HUES48 (cell line): ENCODE measurements around the gene TMEM271.

Experiments used
- H3K27ac ChIP-seq: one replicate; pipeline ENCODE4 v1.7.0; 2013; ENCODE audit warnings: low read depth, low read length, inconsistent platforms
- H3K27me3 ChIP-seq: 2 replicates; pipeline ENCODE4 v1.6.1; 2013; ENCODE audit warnings: mild to moderate bottlenecking, low read length; ENCODE audit not compliant: control insufficient read depth, insufficient read depth
- H3K36me3 ChIP-seq: 2 replicates; pipeline ENCODE4 v1.6.1; 2013; ENCODE audit warnings: low read length; ENCODE audit not compliant: control insufficient read depth, insufficient read depth
- H3K4me1 ChIP-seq: 2 replicates; pipeline ENCODE4 v1.6.1; 2013; ENCODE audit warnings: mild to moderate bottlenecking, low read length; ENCODE audit not compliant: control insufficient read depth, insufficient read depth
- H3K4me3 ChIP-seq: 2 replicates; pipeline ENCODE4 v1.5.1; 2013; ENCODE audit warnings: mild to moderate bottlenecking, low read depth, low read length
- H3K9ac ChIP-seq: 2 replicates; pipeline ENCODE4 v1.6.1; 2013; ENCODE audit warnings: mild to moderate bottlenecking, low read depth, low read length, moderate library complexity
- H3K9me3 ChIP-seq: 2 replicates; pipeline ENCODE4 v1.6.1; 2013; ENCODE audit warnings: low read length; ENCODE audit not compliant: control insufficient read depth, insufficient read depth

The TMEM271 gene

DNA sequence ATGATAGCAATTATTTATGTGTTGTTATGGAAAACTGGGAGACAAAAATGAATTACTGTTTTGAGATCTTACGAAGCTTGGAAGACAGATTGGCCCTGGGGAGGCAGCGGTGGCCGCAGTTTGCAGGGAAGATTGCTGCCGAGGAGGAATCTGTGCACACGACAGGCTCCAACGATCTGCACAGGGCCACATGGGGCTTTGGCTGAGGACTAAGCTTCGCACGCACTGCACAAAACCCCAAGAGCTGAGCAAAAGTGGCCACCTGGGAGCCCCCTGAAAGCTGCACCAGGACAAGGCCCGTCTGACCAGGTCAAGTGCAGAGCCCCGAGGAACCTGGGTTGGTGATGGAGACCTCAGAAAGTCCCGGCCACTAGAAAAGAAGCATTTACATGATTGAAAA, 44.1 kb upstream of the TMEM271 start:
- Histone ChIP-seq H3K9ac (no peak overlapping the region), H3K4me1 (peaks cover 3% of the 10 kb centered on the region; the same call in 1 of the 2 replicates), H3K36me3 (no peaks in the 10 kb centered on the region), H3K27ac (no peak overlapping the region), H3K9me3 (no peaks in the 10 kb centered on the region), H3K4me3 (no peak overlapping the region), H3K27me3 (no peaks in the 10 kb centered on the region)

DNA sequence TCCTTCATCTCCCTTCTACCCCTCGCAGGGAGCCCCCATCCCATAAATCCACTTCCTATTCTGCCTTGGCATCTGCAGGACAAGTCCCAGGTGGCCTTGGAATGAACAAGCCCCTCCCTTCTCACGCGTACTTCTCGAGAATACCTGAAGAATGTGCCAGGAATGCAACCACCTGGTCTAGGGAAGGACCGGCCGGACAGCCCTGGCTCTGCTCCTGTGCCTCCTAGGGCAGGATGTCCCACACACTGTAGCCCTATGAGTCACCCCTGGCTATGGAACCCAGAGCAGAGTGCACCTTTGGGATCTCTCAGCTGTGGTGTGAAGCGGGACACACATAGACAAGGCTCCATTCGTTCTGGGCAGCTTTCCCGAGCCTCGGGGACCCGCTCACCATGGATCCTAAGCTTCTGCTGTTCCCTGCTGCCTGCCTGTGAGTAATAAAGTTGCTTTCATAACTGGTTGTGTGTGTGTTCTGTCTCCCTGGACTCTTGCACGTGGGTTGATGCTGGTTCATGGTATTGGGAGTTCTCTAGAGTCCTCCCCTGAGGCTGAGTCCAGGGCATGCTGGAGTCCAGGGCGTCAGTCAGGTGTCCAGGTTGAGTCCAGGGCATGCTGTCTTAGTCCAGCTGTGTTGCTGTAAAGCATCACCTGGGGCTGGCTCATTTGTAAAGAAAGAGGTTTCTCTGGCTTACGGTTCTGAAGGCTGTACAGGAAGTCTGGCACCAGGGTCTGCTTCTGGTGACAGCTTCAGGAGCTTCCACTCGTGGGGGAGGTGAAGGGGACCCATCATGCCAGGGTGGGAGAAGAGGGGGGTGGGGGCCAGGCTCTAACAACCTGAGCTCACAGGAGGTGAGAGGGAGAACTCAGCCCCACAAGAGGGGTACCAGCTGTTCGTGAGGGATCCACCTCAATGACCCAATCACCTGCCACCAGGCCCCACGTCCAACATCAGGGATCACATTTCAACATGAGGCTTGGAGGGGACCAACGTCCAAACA, 41.8 kb upstream of the TMEM271 start:
- Histone ChIP-seq H3K27ac (no peak overlapping the region), H3K36me3 (no peaks in the 10 kb centered on the region), H3K9ac (no peak overlapping the region), H3K4me3 (no peak overlapping the region), H3K9me3 (no peaks in the 10 kb centered on the region), H3K27me3 (no peaks in the 10 kb centered on the region), H3K4me1 (no peaks in the 10 kb centered on the region)

DNA sequence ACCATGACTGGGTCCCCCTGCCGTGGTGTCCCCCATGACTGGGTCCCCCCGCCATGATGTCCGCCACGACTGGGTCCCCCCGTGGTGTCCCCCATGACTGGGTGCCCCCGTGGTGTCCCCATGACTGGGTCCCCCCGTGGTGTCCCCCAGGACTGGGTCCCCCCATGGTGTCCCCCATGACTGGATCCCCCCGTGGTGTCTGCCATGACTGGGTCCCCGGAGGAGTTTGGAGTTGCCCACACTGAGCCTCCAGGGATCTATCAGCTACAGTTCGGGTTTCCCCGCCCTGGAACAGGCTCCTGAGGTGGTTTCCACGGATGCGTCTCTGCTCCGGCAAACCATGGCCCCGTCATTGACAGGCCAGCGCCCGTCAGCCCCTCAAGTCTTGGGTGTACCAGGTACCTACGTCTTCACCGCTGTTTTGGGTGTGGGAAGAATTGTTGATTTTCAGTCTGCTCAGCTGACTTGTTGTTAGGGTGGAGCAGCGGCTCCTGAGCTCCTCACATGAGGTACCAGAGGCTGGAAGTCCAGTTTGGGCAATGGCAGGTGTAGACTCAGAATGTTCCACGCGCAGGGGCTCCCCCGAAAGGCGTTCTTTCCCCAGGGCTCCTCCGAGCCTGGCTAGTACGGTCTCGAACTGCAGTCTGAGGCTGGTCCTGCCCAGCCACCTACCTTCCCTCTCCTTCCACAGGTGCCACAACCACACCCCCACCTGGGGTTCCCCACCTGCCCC, 41.0 kb upstream of the TMEM271 start:
- Histone ChIP-seq H3K9me3 (no peaks in the 10 kb centered on the region), H3K9ac (no peak overlapping the region), H3K36me3 (no peaks in the 10 kb centered on the region)

DNA sequence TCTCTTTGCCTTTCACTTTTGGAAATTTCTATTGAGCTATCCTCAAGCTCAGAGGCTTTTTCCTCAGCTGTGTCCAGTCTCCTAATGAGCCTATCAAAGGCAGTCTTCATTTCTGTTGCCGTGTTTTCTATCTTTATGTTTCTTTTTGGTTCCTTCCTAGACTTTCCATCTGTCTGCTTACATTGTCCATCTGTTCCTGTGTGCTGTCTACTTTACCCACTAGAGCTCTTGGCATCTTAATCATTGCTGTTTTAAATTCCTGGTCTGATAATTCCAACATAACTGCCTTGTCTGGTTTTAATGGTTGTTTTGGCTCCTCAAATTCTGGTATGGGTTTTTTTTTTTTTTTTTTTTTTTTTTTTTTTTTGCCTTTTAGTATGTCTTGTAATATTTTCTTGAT, 40.0 kb upstream of the TMEM271 start:
- Histone ChIP-seq H3K9me3 (no peaks in the 10 kb centered on the region), H3K27ac (no peak overlapping the region), H3K27me3 (no peaks in the 10 kb centered on the region), H3K36me3 (no peaks in the 10 kb centered on the region), H3K9ac (no peak overlapping the region), H3K4me1 (no peaks in the 10 kb centered on the region), H3K4me3 (no peak overlapping the region)

More for the DNA sequence above, 41.0 kb upstream of the TMEM271 start:
- H3K27ac ChIP-seq = no peak overlapping the region
- H3K4me3 ChIP-seq = no peak overlapping the region
- H3K4me1 ChIP-seq = no peaks in the 10 kb centered on the region
- no peaks in the 10 kb centered on the region for H3K27me3 ChIP-seq

DNA sequence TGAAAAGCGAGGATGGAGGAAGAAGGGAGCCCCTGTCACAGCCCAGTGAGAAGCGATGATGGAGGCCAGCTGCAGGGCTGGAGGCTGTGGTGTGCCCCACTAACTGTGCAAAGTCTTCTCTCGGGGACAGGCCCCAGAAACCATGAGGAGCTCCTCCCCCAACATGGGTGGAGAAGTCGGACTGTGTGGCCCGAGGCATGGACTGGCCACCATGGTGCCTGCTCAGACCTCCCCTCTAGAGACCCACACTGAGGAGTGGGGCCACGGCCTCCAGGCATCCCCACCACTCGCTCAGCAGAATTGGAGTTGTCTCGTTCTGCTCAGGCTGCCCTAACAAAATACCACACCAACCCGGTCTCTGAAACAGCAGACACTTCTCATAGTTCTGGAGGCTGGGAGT, 37.0 kb upstream of the TMEM271 start:
- Histone ChIP-seq H3K9me3 (no peaks in the 10 kb centered on the region), H3K9ac (no peak overlapping the region), H3K27ac (no peak overlapping the region), H3K4me1 (no peaks in the 10 kb centered on the region), H3K36me3 (no peaks in the 10 kb centered on the region), H3K27me3 (no peaks in the 10 kb centered on the region), H3K4me3 (no peak overlapping the region)

DNA sequence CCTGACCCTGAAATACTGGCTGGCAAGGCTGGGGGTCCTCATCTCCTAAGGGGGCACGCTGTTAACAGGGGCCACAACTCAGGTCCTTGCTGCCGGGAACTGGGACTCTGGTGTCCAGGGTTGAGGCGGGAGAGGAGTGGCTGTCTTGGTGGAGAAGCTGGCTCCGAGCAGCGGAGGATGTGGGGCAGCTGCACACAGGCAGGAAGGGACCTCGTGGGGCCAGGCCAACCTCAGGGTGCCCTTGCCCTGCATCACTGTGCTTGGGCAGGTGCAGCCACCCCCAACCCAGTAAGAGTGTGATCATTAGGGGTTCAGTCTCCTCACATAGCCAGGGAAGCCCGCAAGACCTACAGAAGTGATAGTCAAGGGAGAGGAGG, 36.6 kb upstream of the TMEM271 start:
- no peak overlapping the region for H3K9ac ChIP-seq

DNA sequence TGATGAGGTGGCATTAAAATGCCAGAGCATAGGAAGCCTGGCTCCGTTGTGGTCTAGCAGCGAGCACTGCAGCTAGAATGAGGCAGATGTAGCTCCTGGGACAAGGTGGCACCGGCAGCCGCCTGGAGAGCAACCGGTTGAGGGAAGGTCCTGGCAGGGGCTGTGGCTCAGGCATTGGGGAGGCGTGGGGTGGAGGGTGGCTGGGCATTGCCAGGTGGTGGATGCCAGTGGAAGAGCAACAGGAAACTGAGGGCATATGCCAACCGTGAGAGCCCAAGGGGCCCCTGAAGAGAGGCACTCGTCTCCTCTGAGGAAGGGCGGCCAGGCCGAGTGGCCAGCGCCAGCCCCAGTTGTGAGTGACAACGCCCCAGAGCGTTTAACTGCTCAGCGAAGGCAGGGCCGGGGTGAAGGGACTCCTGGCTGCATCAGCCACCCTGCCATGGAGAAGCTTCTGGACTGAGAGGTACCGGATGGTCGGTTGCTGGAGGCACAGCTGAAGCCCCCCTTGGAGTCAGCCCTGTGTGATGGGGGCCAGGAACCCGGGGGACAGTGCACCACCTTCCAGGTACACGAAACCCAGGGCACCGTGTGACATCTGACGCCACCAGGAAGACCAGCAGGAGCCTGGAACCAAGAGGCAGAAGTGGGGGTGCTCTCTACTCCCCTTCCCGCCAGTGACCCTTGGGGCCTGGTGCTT, 36.1 kb upstream of the TMEM271 start:
- Histone ChIP-seq H3K27me3 (no peaks in the 10 kb centered on the region), H3K9ac (no peak overlapping the region), H3K27ac (no peak overlapping the region), H3K4me1 (no peaks in the 10 kb centered on the region), H3K4me3 (no peak overlapping the region), H3K36me3 (no peaks in the 10 kb centered on the region), H3K9me3 (no peaks in the 10 kb centered on the region)

More for the DNA sequence above, 36.6 kb upstream of the TMEM271 start:
- no peaks in the 10 kb centered on the region for H3K9me3 ChIP-seq
- no peak overlapping the region for H3K4me3 ChIP-seq
- no peak overlapping the region for H3K27ac ChIP-seq
- no peaks in the 10 kb centered on the region for H3K36me3 ChIP-seq
- no peaks in the 10 kb centered on the region for H3K4me1 ChIP-seq
- H3K27me3 ChIP-seq = no peaks in the 10 kb centered on the region

DNA sequence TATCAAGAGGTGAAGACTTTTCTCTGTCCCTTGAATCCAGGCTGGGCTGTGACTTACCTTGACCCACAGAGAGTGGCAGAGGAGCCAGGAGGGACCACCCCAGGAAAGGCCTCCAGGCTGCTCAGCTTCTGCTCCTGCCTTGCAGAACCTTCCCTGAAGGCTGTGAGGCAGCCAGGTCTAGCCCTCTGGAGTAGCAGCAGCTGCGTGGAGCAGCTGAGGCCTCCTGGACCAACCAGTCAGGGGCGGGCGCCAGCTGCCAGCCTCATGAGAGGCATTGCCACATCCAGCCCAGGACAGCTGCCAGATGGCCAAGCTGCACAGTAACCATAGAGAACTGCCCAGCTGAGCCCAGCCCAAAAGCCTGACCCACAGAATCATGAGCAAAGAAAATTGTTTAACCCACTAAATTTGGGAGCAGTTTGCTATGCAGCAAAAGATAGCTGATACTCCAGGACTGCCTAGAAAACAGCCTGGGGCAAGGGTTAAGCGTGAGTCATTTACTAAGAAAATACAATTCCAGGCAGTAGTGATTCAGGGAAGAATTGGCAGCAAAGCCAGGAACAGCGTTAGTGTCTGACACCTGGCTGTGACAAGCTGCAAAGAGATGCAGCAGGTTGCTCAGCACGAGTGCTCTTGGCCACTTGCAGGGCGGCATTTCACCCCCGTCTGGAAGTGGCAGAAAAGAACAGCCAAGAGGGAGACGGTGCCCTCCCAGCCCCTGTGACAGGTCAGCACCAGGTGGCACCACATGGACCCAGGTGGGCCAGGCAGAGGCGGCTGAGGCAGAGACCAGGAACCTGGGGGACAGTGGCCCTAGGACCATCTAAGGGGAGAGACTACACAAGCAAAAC, 34.5 kb upstream of the TMEM271 start:
- Histone ChIP-seq H3K27ac (no peak overlapping the region), H3K27me3 (no peaks in the 10 kb centered on the region), H3K9ac (no peak overlapping the region), H3K9me3 (no peaks in the 10 kb centered on the region), H3K4me3 (no peak overlapping the region), H3K4me1 (no peaks in the 10 kb centered on the region), H3K36me3 (no peaks in the 10 kb centered on the region)

DNA sequence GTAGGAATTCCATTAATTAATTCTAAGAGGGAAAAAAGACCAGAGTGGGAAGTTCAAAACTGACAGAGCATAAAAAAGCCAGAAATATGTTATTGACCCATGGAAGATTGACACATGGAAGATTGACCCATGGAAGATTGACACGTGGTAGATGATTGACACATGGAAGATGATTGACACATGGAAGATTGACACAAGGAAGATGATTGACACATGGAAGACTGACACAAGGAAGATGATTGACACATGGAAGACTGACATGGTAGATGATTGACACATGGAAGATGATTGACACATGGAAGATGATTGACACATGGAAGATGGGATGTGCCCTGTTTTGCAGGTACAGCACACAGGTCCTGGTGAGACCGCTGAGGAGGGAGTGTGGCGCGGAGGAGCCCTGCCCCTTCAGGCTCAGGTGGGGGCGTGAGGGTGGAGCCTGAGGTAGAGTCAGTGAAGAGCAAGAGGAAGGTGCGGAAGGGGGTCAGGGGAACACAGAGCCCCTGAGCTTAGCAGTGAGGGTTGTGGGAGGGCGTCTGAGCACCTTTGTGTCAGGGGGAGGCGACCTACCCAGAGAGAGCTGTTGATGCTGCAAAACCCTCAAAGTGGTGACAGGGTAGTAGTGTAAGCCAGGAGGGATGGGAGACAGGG, 33.4 kb upstream of the TMEM271 start:
- Histone ChIP-seq H3K27me3 (no peaks in the 10 kb centered on the region), H3K9me3 (no peaks in the 10 kb centered on the region), H3K36me3 (no peaks in the 10 kb centered on the region), H3K9ac (no peak overlapping the region), H3K4me1 (no peaks in the 10 kb centered on the region), H3K27ac (no peak overlapping the region), H3K4me3 (no peak overlapping the region)

DNA sequence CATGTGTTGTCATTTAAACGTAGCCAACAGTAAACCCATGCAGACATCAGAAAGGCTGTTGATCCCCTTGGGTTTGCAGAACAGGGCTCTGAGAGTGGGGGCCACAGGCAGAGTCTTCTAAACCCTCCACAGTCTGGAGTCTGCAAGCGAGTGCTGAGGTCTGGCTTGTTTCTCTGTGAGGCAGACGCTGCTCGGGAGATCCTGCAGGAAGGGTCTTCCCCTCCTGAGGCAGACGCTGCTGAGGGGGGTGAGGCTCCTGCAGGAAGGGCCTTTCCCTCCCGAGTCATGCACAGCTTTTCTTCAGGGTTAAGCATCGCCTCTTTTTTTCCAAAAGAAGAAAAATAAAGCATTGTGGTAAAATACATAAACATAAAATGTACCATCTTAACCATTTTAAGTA, 32.1 kb upstream of the TMEM271 start:
- Histone ChIP-seq H3K27ac (no peak overlapping the region), H3K9me3 (no peaks in the 10 kb centered on the region), H3K36me3 (no peaks in the 10 kb centered on the region), H3K4me1 (no peaks in the 10 kb centered on the region), H3K27me3 (no peaks in the 10 kb centered on the region), H3K4me3 (no peak overlapping the region), H3K9ac (no peak overlapping the region)
